Measurements from ENCODE around the gene CHRND.

CHRND gene

GRCh38 chr2:232541195-232541960 is 15.4 kb downstream of the CHRND start:
- no peaks in the 10 kb centered on the region for H3K27me3 ChIP-seq (ENCODE audit: insufficient read depth, low read length, poor library complexity)
- peaks cover 11% of the 10 kb centered on the region; the same call in 1 of the 2 replicates for H3K36me3 ChIP-seq (ENCODE audit: insufficient read depth, low read length)
- peaks cover under 1% of the 10 kb centered on the region for H3K9me3 ChIP-seq (ENCODE audit: insufficient read depth, low read length, severe bottlenecking)
- TF ChIP-seq EZH2 (IDR thresholded peaks at IDR 0.05; ENCODE audit: borderline replicate concordance, low read depth, low read length, severe bottlenecking), result no peak
- TF ChIP-seq CTCF (IDR thresholded peaks at IDR 0.05; ENCODE audit: borderline replicate concordance, extremely low read depth, low read length, poor library complexity, severe bottlenecking), result no peak
- H3K9ac ChIP-seq (ENCODE audit: low read depth, low read length), result no peak overlapping the region
- H3K4me2 ChIP-seq (ENCODE audit: insufficient read depth, low read length), result no peak overlapping the region
- DNase-seq (no peak), ATAC-seq (ENCODE audit: insufficient read depth, low read depth) (peak; percentile 13; the same call in 2 of the 3 replicates)
- no peaks in the 10 kb centered on the region for H3K4me1 ChIP-seq (ENCODE audit: insufficient read depth, low read length)
- H3K4me3 ChIP-seq (ENCODE audit: low read depth in 1 of 2, low read length in 2 of 2), result no peak overlapping the region
- H4K20me1 ChIP-seq (ENCODE audit: insufficient read depth, low read length), result peaks cover 32% of the 10 kb centered on the region
- H3K27ac ChIP-seq (ENCODE audit: low read length), result no peak overlapping the region
- peaks cover 7% of the 10 kb centered on the region; the same call in 1 of the 2 replicates for H3K79me2 ChIP-seq (ENCODE audit: insufficient read depth, low read length)
- H2AFZ ChIP-seq (ENCODE audit: low read depth, low read length), result no peak overlapping the region

- Histone ChIP-seq H3K79me2 (ENCODE audit: insufficient read depth, low read length) (peaks cover 15% of the 10 kb centered on the region), H2AFZ (ENCODE audit: low read depth, low read length) (no peak overlapping the region), H3K9me3 (ENCODE audit: insufficient read depth, low read length, severe bottlenecking) (no peaks in the 10 kb centered on the region), H4K20me1 (ENCODE audit: insufficient read depth, low read length) (peaks cover 36% of the 10 kb centered on the region), H3K27me3 (ENCODE audit: insufficient read depth, low read length, poor library complexity) (no peaks in the 10 kb centered on the region), H3K4me3 (ENCODE audit: low read depth in 1 of 2, low read length in 2 of 2) (no peak overlapping the region), H3K4me2 (ENCODE audit: insufficient read depth, low read length) (no peak overlapping the region), H3K27ac (ENCODE audit: low read length) (no peak overlapping the region), H3K9ac (ENCODE audit: low read depth, low read length) (no peak overlapping the region), H3K4me1 (ENCODE audit: insufficient read depth, low read length) (0 out of 2 replicates have a peak, but pooled peaks cover 3% of the 10 kb centered on the region), H3K36me3 (ENCODE audit: insufficient read depth, low read length) (peaks cover 19% of the 10 kb centered on the region)
- DNase-seq (no peak), ATAC-seq (ENCODE audit: insufficient read depth, low read depth) (0 out of 3 replicates have a peak, but pooled peaks have one; percentile 2)
- TF ChIP-seq CTCF (IDR thresholded peaks at IDR 0.05; ENCODE audit: borderline replicate concordance, extremely low read depth, low read length, poor library complexity, severe bottlenecking) (no peak), EZH2 (IDR thresholded peaks at IDR 0.05; ENCODE audit: borderline replicate concordance, low read depth, low read length, severe bottlenecking) (no peak)
Observed at GRCh38 chr2:232541961-232542714, 16.2 kb downstream of the CHRND start.

- H3K79me2 ChIP-seq (ENCODE audit: insufficient read depth, low read length), result peaks cover 23% of the 10 kb centered on the region
- no peak overlapping the region for H3K4me3 ChIP-seq (ENCODE audit: low read depth in 1 of 2, low read length in 2 of 2)
- H3K27me3 ChIP-seq (ENCODE audit: insufficient read depth, low read length, poor library complexity), result no peaks in the 10 kb centered on the region
- peaks cover 26% of the 10 kb centered on the region for H3K36me3 ChIP-seq (ENCODE audit: insufficient read depth, low read length)
- no peaks in the 10 kb centered on the region for H3K9me3 ChIP-seq (ENCODE audit: insufficient read depth, low read length, severe bottlenecking)
- H3K9ac ChIP-seq (ENCODE audit: low read depth, low read length), result no peak overlapping the region
- no peak overlapping the region for H3K27ac ChIP-seq (ENCODE audit: low read length)
- TF ChIP-seq CTCF (IDR thresholded peaks at IDR 0.05; ENCODE audit: borderline replicate concordance, extremely low read depth, low read length, poor library complexity, severe bottlenecking), result no peak
- TF ChIP-seq EZH2 (IDR thresholded peaks at IDR 0.05; ENCODE audit: borderline replicate concordance, low read depth, low read length, severe bottlenecking), result no peak
- no peak overlapping the region for H2AFZ ChIP-seq (ENCODE audit: low read depth, low read length)
- H3K4me2 ChIP-seq (ENCODE audit: insufficient read depth, low read length), result no peak overlapping the region
- DNase-seq (no peak), ATAC-seq (ENCODE audit: insufficient read depth, low read depth) (0 out of 3 replicates have a peak, but pooled peaks have one; percentile 6)
- H3K4me1 ChIP-seq (ENCODE audit: insufficient read depth, low read length), result peaks cover 9% of the 10 kb centered on the region; the same call in 1 of the 2 replicates
- H4K20me1 ChIP-seq (ENCODE audit: insufficient read depth, low read length), result peaks cover 36% of the 10 kb centered on the region
Observed at GRCh38 chr2:232542715-232543467, 16.9 kb downstream of the CHRND start.
